Activated CD4-positive, alpha-beta T cell treated with anti-CD3 and anti-CD28 coated beads for 24 hours (primary cell): ENCODE data around the gene ZNF282.
A peak's percentile ranks its signal among the peaks of the same experiment; 100 is the strongest.

ENCODE experiments used
- DNase-seq, 2 donors: peaks; one replicate each; pipeline ENCODE4 v3.0.0-alpha.2; 2020; ENCODE audit warnings: low read depth in 2 of 2

ZNF282 gene

DNA sequence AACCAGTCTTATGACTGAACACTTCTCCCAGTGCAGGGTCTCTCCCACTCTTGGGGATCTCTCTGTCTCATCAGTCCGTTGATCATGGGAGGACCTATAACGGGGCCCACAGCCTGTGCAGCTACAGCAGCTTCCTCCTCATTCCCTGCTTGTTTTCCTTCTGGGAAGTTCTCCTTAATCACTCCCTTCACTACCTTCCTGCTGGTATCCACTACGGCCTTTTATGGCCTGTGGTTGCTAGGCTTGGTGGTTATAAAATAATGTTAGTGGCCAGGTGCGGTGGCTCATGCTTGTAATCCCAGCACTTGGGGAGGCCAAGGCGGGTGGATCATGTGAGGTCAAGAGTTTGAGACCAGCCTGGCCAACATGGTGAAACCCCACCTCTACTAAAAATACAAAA is 3.5 kb upstream of the ZNF282 start:
- no peak for DNase-seq

GRCh38 chr7:149194799-149195179 is 557 bp upstream of the ZNF282 start:
- DNase-seq = no peak

DNA sequence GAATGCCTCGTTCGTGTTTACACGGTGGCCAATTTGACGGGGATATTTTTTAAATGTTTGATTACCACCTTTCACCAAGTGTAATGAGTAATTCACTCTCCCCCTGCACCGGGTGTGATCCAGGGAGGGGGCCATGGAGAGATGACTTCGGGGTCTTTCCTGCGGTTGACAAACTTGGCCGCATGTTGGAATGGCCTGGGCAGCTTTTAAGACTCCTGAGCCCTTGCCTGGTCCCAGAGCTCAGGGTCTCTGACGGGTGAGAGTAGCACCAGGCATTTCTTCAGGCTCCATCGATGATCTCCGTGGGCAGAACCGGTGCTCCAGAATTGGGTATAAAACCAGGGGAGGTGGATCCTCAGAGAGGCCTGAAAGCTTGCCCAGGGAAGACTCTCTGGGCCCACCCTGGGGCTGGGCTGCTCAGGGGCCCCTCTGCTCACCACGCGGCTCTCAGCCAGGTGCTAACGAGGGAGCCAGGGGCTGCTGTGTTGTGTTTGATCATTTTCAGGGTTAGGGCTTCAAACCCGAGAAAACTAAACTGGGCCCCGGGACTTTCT is 882 bp downstream of the ZNF282 start:
- no peak for DNase-seq

- DNase-seq = no peak
Measured at GRCh38 chr7:149196705-149197171, 1.4 kb downstream of the ZNF282 start.

- DNase-seq = no peak
Measured at GRCh38 chr7:149197675-149198074, 2.3 kb downstream of the ZNF282 start.

DNA sequence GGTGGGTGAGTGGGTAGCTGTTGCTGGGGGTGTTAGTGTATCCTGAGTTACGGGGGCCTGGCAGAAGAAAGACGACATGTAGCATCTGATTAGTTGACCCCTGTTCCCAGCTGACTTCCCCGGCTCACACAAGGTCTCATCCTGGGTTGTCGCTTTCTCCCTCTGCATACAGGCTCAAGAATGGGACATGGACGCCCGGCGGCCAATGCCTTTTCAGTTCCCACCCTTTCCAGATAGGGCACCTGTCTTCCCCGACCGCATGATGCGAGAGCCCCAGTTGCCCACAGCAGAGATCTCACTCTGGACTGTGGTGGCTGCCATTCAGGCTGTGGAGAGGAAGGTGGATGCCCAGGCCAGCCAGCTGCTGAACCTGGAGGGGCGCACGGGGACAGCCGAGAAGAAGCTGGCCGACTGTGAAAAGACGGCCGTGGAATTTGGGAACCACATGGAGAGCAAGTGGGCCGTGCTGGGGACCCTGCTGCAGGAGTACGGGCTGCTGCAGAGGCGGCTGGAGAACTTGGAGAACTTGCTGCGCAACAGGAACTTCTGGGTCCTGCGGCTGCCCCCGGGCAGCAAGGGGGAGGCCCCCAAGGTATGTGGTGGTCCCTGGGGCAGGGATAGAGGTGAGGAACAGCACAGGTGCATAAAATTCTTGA is 2.9 kb downstream of the ZNF282 start:
- DNase-seq = no peak

DNA sequence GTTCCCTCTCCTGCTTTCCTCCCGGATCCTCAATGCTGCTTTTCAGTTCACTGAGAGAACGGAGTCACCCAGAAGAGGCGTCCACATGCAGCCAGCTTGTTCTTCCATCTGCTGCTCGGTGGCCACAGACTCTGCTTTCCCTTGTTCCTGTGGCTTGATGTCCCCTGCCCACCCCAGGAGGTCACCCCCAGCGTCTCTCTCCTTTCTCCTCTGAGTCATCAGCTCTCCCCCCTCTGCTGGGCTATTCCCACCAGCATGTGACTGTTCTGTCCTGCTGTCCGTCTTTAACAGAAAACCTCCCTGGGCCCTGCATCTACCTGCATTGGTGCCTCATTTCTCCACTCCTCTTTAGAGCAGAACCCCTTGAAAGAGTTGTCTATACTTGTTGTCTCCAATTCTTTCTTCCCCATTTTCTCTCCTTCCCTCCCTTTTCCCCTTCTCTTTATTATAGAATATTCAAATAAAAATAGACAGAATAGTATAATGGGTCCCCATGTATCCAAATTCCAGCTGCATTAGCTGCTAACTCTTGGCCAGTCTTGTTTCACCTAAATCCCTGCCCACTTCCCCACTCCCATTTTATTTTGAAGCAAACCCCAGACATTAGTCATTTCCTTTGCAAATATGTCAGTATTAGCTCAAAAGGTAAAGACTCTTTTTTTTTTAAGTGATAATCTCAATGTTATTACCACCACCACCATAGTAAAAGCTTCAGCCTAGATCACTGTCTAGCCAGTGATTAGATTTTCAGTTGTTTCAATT is 4.1 kb downstream of the ZNF282 start:
- no peak for DNase-seq

GRCh38 chr7:149202831-149203231 is 7.5 kb downstream of the ZNF282 start:
- no peak for DNase-seq

DNA sequence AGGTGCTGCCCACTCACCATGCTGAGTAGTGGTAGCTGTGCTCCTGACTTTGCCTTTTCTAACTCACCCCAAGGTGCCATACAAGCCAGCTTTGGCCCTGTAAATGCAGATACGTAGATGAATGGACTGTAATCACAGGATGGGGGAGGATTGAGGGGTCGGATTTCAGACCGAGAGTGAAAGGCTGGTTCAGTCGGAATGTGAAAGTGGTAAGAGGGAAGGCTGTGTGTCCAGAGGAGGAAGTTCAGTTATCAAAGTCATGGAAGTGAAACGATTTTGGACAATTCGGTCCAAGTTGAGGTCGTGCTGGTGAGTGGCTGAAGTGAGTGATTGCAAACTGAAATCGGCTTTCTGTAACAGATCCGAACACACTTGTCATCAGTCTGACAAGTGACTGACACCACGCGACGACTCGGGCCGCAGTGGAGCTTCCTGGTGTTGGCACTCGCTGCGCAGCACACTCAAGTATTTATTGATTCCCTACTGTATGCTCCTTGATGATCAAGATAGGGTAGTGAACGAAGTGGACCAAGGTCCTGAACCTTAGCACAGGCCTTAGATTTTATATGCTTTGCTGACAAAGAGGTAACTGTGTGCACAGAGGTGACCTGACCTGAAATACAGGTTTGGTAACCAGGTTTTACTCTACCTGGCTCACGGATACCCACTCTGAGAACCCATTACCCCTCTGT is 10.5 kb downstream of the ZNF282 start:
- DNase-seq = no peak

DNA sequence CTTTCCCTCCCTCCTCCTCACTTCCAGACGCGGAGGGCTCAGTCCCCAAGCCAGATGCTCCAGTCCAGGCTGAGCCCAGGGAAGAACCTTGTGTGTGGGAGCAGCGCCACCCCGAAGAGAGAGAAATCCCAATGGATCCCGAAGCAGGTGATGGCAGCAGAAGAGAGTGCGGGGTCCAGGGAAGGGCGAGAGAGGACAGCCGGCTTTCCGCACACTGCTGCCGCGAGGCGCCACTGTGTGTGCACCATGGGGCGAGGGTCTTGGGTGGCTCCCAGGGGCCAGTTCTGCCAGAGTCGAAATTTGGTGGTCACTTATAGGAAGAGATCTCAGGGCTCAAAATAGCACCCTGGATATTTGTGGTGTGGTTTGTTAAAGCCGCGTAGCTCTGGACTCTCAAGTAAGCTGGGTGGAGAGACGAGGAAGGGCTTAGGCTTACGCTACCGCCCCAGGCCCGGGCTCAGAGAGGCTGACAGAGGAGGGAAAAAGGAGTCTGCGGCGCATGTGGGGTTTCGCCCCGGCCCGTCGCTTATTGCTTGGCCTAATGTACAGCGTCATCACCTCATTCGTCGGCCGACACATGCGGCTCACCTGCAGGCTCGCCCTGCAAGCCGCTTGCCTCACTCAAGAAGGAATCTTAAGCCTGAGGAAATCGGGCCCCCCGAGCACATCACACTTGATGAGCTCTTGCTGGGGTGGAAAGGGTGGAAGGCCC is 12.1 kb downstream of the ZNF282 start:
- no peak for DNase-seq

- peak; percentile 72 to 87 for DNase-seq
Measured at GRCh38 chr7:149209518-149210269, 14.3 kb downstream of the ZNF282 start.

GRCh38 chr7:149210551-149210950 is 15.2 kb downstream of the ZNF282 start:
- DNase-seq = no peak

DNA sequence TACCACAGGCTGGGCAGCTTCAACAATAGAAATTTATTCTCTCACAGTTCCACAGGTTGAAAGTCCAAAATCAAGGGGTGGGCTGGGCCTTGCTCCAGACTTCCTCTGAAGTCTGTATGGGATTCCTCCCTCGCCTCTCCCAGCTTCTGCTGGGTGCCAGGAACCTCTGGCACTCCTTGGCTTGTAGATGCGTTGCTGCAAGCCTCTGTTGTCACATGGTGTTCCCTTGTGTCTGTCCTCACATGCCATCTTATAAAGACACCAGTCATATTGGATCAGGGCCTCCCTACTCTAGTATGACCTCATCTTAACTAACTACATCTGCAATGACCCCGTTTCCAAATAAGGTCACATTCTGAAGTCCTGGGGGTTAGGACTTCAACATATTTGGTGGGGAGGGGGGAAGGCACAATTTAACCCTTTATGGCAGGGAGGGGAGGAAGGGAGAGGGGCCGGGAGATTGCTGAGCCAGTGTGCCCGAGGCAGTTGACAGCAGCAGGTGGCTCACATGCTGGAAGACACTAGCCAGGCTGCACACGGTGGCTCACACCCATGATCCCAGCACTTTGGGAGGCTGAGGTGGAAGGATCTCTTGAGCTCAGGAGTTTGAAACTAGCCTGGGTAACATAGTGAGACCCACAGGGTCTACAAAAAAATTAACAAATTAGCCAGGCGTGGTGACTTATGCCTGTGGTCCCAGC is 18.8 kb downstream of the ZNF282 start:
- DNase-seq = no peak

DNA sequence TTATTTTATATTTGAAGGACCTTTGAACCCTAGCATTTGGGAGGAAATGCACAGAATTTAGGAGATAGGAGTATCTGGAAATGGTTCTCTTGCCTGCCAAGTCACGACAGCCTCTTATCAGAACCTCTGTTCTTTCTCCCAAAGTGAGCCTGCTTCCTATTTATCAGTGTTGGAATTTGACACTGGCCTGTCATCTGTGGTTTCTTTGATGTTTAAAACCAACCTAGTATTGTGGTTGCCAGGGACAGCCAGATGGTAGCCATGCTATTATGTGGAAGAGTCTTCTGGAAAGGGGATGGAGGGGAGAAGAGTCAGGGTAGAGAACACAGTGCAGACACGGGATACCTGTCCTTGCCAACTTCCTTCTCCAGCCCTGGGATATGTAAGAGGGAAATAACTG is 21.1 kb downstream of the ZNF282 start:
- no peak for DNase-seq

DNA sequence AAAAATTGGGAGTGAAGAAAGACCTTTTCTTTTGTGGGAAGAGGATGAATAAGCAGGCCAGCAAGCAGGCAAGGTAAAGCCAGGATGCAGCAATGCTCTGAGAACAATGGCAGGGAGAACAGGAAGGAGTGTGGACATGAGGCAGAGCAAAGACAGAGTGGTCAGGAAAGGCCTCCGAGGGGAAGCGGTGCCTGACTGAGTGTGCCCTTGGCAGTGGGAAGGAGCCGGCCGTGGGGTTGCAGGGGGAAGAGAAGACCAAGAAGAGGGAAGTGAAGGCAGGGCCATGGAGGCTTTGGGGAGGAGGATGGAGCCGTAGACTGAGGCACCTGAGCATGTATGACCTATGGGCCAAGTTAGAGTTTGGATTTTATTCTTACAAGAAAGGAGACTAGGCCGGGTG is 22.2 kb downstream of the ZNF282 start:
- DNase-seq = no peak

- DNase-seq = no peak
Measured at GRCh38 chr7:149218469-149219420, 23.4 kb downstream of the ZNF282 start.

DNA sequence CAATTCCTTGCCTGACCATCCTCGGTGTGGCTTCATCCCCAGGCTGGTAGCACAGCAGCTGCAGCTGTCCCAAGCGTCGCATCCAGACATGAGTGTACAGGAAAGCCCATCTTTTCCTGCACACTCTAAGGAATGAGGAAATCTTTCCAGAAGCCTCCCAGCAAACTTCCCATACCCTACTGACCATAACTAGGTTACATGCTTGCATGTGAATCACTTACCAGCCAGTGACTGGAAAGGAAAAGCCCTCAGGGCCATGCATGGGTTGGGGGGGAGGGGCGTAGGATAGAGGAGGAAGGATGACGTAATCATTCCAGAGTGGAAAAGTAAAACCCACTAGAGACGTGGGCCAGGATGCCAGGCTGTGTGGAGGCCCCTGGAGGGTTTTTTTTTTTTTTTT is 25.2 kb downstream of the ZNF282 start:
- no peak for DNase-seq

GRCh38 chr7:149223176-149223575 is 27.8 kb downstream of the ZNF282 start:
- no peak for DNase-seq

GRCh38 chr7:149223761-149224160 is 28.4 kb downstream of the ZNF282 start:
- DNase-seq = no peak
